C4-2B (cell line): Measurements from ENCODE around the gene IFI6.

Experiments used
- H3K27ac ChIP-seq: fragments of 450-650 bp; 2 replicates; pipeline ENCODE4 v1.5.1; 2017
- ZFX ChIP-seq: fragments of 450-650 bp; IDR thresholded peaks from 2 replicates; pipeline ENCODE4 v1.6.1; 2017
- TF ChIP-seq, protein P1 (sequence below): fragments of 450-650 bp; conservative IDR thresholded peaks from 2 replicates; pipeline ENCODE4 v1.5.1; 2017; ENCODE audit warnings: mild to moderate bottlenecking

The IFI6 gene

GRCh38 chr1:27661412-27662075 is 10.4 kb downstream of the IFI6 start:
- H3K27ac ChIP-seq: no peak overlapping the region
- no peak for TF ChIP-seq ZFX
- TF ChIP-seq, protein P1, sequence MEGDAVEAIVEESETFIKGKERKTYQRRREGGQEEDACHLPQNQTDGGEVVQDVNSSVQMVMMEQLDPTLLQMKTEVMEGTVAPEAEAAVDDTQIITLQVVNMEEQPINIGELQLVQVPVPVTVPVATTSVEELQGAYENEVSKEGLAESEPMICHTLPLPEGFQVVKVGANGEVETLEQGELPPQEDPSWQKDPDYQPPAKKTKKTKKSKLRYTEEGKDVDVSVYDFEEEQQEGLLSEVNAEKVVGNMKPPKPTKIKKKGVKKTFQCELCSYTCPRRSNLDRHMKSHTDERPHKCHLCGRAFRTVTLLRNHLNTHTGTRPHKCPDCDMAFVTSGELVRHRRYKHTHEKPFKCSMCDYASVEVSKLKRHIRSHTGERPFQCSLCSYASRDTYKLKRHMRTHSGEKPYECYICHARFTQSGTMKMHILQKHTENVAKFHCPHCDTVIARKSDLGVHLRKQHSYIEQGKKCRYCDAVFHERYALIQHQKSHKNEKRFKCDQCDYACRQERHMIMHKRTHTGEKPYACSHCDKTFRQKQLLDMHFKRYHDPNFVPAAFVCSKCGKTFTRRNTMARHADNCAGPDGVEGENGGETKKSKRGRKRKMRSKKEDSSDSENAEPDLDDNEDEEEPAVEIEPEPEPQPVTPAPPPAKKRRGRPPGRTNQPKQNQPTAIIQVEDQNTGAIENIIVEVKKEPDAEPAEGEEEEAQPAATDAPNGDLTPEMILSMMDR: no peak

DNA sequence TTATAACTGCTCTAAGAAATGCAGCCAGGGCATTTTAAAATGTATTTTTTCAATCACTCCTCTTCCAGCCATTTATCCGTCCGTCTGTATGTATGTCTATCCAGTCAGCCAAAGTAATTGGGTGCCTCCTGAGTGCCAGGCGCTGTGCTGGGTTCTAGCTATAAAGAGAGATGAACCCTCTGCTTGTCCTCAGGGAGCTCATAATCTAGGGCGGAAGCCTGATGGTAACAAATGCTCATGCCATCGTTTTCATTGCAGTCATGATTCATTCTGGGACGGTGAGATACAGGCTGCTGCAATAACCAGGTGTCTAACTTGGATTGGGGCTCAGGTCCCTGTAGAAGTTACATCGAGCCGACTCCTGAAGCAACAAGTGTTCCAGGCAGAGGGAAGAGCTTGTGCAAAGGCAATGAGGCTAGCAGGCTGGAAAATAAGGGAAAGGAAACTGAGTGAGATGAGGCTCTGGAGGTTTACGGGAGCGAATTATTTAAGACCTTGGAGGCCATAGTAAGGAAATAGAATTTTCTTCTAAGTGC is 11.6 kb downstream of the IFI6 start:
- peak overlapping the region; percentile 30; the same call in 1 of the 2 replicates for H3K27ac ChIP-seq
- TF ChIP-seq ZFX: no peak
- TF ChIP-seq, protein P1: no peak

DNA sequence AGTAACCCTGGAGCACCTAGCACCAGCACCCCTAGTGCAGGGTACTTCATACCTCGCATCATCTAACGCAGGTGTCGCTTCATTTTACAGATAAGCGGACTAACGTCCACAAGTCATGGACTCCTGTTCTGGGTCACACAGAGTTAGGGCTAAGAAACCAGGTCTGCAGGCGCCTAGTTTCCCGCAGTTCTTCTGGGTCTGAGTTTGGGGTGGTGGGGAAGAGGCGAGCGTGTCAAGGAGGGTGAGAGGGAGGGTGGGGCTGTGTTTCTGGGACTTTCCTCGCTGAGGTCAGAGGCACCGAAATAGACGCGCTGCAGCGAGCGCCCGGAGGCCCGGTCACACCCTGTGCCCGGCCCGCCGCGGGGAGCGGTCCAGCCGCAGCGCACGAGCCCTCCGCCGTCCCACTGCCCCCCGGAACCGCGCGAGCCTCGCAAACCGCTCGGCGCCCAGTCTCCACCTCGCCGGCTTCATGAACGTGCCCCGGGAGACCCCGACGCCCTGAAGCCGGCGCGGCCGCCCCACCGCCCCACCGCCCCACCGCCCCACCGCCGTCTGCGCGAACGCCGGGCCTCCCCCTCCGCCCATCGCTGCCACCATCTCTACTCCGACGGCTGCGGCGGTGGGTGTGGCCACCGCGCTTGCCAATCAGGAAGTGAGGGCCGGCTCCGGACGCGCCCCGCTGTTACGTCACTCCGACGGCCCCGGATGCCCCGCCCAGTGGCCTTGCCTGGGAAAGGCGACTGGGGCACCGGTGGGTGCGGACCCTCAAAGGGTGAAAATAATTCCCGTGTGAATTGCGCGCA is 12.3 kb downstream of the IFI6 start:
- peak overlapping the region; percentile 30 for H3K27ac ChIP-seq
- TF ChIP-seq, protein P1: no peak
- 0 out of 2 replicates have a peak, but pooled peaks have one; percentile 9 for TF ChIP-seq ZFX

- TF ChIP-seq ZFX: no peak
- TF ChIP-seq, protein P1: no peak
- H3K27ac ChIP-seq: peak overlapping the region; percentile 30; the same call in 1 of the 2 replicates
Measured at GRCh38 chr1:27658951-27659496, 13.0 kb downstream of the IFI6 start.

DNA sequence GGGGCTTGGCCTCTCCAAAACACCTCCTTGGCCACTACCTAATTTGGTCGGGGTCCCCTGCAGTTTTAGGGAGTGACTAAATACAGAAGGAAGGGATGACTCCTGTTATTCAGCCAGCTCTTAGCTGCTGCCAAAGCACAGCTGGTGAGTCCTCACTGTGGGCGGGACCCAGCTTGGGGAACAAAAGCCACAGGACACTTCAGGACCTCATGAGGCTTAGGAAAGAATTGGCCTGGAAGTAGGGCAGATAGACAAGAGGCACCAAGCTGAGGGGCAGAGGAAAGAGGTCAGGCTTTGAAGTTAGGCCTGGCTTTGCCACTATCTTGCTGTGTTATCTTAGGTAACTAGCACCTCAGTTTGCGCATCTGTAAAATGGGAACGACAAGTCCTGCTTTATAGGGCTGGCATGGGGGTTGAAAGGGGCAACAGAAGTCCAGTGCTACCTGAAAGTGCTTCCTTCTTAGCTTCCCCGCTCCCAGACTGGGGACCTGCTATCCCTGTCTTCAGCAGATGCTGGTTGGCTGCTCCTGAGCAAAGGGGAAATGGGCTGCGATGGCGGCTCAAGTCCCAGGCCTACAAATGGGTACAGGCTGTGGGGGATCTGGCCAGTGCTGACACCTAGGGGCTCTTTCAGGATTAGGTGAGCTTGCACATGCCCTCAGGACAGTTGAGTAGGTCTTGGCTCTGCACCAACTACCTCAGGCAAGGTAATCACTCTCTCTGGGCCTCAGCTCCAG is 15.7 kb downstream of the IFI6 start:
- TF ChIP-seq, protein P1: no peak
- no peak for TF ChIP-seq ZFX
- H3K27ac ChIP-seq: no peak overlapping the region

DNA sequence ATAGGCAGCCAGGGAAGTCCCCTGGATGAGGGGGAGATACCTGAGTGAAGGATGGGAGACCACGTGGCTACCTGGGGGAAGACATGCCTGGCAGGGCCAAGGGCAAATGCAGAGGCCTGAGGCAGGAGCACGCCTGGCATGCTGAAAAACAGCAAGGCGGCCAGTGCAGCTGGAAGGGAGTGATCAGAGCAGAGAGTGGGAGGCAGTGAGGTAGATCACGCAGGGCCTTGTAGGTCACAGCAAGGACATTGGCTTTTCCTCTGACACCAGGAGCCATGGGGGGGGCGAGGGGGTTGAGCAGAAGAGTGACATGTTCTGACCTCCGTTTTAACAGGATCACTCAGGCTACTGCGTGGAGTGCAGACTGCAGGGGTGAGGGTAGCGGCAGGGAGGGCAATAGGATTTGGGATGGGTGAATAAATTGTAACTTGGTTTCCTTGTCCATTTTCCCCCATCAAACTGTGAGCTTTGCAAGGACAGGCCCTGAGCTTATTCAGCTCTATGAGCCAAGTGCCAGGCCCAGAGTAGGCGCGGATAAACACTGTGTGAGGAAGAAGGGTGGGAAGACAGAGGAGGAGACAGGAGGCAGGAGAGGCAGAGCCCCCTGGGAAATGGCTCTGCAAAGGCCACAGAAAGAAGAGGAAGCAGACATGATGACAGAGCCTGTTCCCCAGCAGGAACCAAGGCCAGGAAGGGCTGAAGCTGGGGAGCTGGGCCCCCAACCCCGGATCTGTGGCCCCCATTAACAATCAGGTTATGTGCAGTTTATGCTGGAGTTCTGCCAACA is 16.6 kb downstream of the IFI6 start:
- TF ChIP-seq, protein P1: no peak
- H3K27ac ChIP-seq: no peak overlapping the region
